SK-N-SH treated with all-trans-retinoic acid at 6 μM for 48 hours (cell line): ENCODE measurements around the gene ASCC1.

ENCODE experiments used
- ATAC-seq: fragments of 200-7000 bp; cut with Tn5 transposase; 3 replicates; pipeline ENCODE4 v1.9.1; 2020; ENCODE audit warnings: mild to moderate bottlenecking, moderate library complexity
- ARNTL ChIP-seq: fragments of 450-650 bp; formaldehyde crosslinking; IDR thresholded peaks from 2 replicates; pipeline ENCODE4 v1.5.0; 2020; ENCODE audit warnings: low read depth, mild to moderate bottlenecking, moderate library complexity, borderline replicate concordance
- BACH2 ChIP-seq: fragments of 250-450 bp; sonication (Bioruptor Pico); IDR thresholded peaks from 2 replicates; pipeline ENCODE4 v1.9.0; 2021; ENCODE audit warnings: mild to moderate bottlenecking, borderline replicate concordance
- CREB5 ChIP-seq: fragments of 250-450 bp; sonication (Bioruptor Pico); IDR thresholded peaks from 2 replicates; pipeline ENCODE4 v1.5.1; 2020; ENCODE audit warnings: low read depth, mild to moderate bottlenecking, moderate library complexity
- CSDC2 ChIP-seq: fragments of 250-450 bp; sonication (Bioruptor Pico); IDR thresholded peaks from 2 replicates; pipeline ENCODE4 v1.5.0; 2020; ENCODE audit warnings: mild to moderate bottlenecking, moderate library complexity
- CSRNP3 ChIP-seq: fragments of 250-450 bp; sonication (Bioruptor Pico); IDR thresholded peaks from 2 replicates; pipeline ENCODE4 v1.5.1; 2021; ENCODE audit warnings: mild to moderate bottlenecking, moderate library complexity
- ESRRG ChIP-seq: fragments of 250-450 bp; sonication (Bioruptor Pico); IDR thresholded peaks from 2 replicates; pipeline ENCODE4 v1.6.1; 2021; ENCODE audit warnings: mild to moderate bottlenecking
- GLIS3 ChIP-seq: fragments of 250-450 bp; sonication (Bioruptor Pico); IDR thresholded peaks from 2 replicates; pipeline ENCODE4 v1.5.0; 2020; ENCODE audit warnings: mild to moderate bottlenecking, moderate library complexity
- ISL1 ChIP-seq: fragments of 250-450 bp; sonication (Bioruptor Pico); IDR thresholded peaks from 2 replicates; pipeline ENCODE4 v2.1.2; 2022; ENCODE audit warnings: mild to moderate bottlenecking, moderate library complexity
- PATZ1 ChIP-seq: fragments of 250-450 bp; sonication (Bioruptor Pico); IDR thresholded peaks from 2 replicates; pipeline ENCODE4 v1.8.0; 2020; ENCODE audit warnings: mild to moderate bottlenecking, moderate library complexity, borderline replicate concordance
- POU6F1 ChIP-seq: fragments of 250-450 bp; sonication (Bioruptor Pico); IDR thresholded peaks from 2 replicates; pipeline ENCODE4 v1.8.0; 2021; ENCODE audit warnings: low read depth, mild to moderate bottlenecking, moderate library complexity, borderline replicate concordance
- PPARA ChIP-seq: fragments of 250-450 bp; sonication (Bioruptor Pico); IDR thresholded peaks from 2 replicates; pipeline ENCODE4 v1.5.0; 2020; ENCODE audit warnings: mild to moderate bottlenecking, borderline replicate concordance
- SNAI2 ChIP-seq: fragments of 250-450 bp; sonication (Bioruptor Pico); IDR thresholded peaks from 2 replicates; pipeline ENCODE4 v1.5.0; 2020; ENCODE audit warnings: mild to moderate bottlenecking, moderate library complexity
- TCF4 ChIP-seq: fragments of 250-450 bp; sonication (Bioruptor Pico); IDR thresholded peaks from 2 replicates; pipeline ENCODE4 v1.8.0; 2021; ENCODE audit warnings: mild to moderate bottlenecking, moderate library complexity, borderline replicate concordance
- TOX ChIP-seq: fragments of 250-450 bp; sonication (Bioruptor Pico); IDR thresholded peaks from 2 replicates; pipeline ENCODE4 v1.8.0; 2021; ENCODE audit warnings: mild to moderate bottlenecking, moderate library complexity, borderline replicate concordance
- ZC3H10 ChIP-seq: fragments of 250-450 bp; sonication (Bioruptor Pico); IDR thresholded peaks from 2 replicates; pipeline ENCODE4 v1.5.1; 2021; ENCODE audit warnings: mild to moderate bottlenecking, moderate library complexity
- ZFP3 ChIP-seq: fragments of 250-450 bp; sonication (Bioruptor Pico); IDR thresholded peaks from 2 replicates; pipeline ENCODE4 v1.5.0; 2020; ENCODE audit warnings: mild to moderate bottlenecking, moderate library complexity
- ZFP30 ChIP-seq: fragments of 450-650 bp; formaldehyde crosslinking; IDR thresholded peaks from 2 replicates; pipeline ENCODE4 v1.5.0; 2022; ENCODE audit warnings: mild to moderate bottlenecking, moderate library complexity
- ZNF565 ChIP-seq: fragments of 450-650 bp; formaldehyde crosslinking; conservative IDR thresholded peaks from 2 replicates; pipeline ENCODE4 v1.5.0; 2020; ENCODE audit warnings: low read depth, mild to moderate bottlenecking, moderate library complexity
- ZNF70 ChIP-seq: fragments of 450-650 bp; formaldehyde crosslinking; IDR thresholded peaks from 2 replicates; pipeline ENCODE4 v1.5.0; 2020; ENCODE audit warnings: mild to moderate bottlenecking, moderate library complexity
- ZNF8 ChIP-seq: fragments of 450-650 bp; formaldehyde crosslinking; IDR thresholded peaks from 2 replicates; pipeline ENCODE4 v1.5.0; 2020; ENCODE audit warnings: mild to moderate bottlenecking, moderate library complexity

The ASCC1 gene

DNA sequence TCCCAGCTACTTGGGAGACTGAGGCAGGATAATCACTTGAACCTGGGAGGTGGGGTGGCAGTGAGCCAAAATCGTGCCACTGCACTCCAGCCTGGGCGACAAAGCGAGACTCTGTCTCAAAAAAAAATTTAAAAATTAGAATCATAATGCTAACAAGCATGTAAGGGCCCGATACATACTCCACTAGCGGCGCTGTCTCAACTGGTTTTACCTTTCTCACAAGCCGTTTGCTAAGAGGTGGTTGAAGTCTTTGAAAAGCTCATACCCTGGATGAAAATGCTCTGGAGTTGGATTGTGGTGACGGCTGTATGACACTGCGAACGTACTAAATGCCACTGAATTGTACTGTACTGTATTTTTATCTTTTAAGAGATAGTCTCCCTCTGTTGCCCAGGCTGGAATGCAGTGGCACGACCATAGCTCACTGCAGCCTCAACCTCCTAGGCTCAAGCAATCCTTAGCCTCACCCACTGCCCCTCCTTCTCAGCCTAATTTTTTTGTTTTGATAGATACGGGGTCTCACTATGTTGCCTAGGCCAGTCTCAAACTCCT lies 157.7 kb downstream of the ASCC1 start:
- TF ChIP-seq BACH2 (CRISPR knock-in tag): no peak
- no peak for TF ChIP-seq ARNTL
- no peak for TF ChIP-seq ZFP3 (CRISPR knock-in tag)
- no peak for TF ChIP-seq ZNF70
- no peak for TF ChIP-seq CSDC2
- no peak for TF ChIP-seq GLIS3
- TF ChIP-seq PATZ1 (CRISPR knock-in tag): no peak
- TF ChIP-seq SNAI2 (CRISPR knock-in tag): no peak
- TF ChIP-seq ZNF565: no peak
- TF ChIP-seq ESRRG (CRISPR knock-in tag): no peak
- TF ChIP-seq POU6F1: no peak
- no peak for TF ChIP-seq TOX (CRISPR knock-in tag)
- TF ChIP-seq, all 23 proteins: peak for 0
- ATAC-seq: no peak

- TF ChIP-seq GLIS3 (no peak), ZNF8 (CRISPR knock-in tag) (no peak), ESRRG (CRISPR knock-in tag) (no peak), POU6F1 (no peak), ZFP30 (no peak), PPARA (CRISPR knock-in tag) (no peak), TCF4 (no peak), CREB5 (CRISPR knock-in tag) (no peak), CSDC2 (no peak)
- no peak for ATAC-seq
These were observed 158.9 kb downstream of the ASCC1 start for GRCh38 chr10:72056932-72057751.

GRCh38 chr10:72056113-72056512 lies 160.0 kb downstream of the ASCC1 start:
- no peak for TF ChIP-seq CREB5 (CRISPR knock-in tag)
- no peak for TF ChIP-seq CSRNP3 (CRISPR knock-in tag)
- TF ChIP-seq SNAI2 (CRISPR knock-in tag): no peak
- no peak for TF ChIP-seq ZC3H10 (CRISPR knock-in tag)
- TF ChIP-seq ZFP3 (CRISPR knock-in tag): no peak
- no peak for TF ChIP-seq ZNF8 (CRISPR knock-in tag)
- TF ChIP-seq ZNF70: no peak
- TF ChIP-seq TCF4: no peak
- no peak for TF ChIP-seq ESRRG (CRISPR knock-in tag)
- TF ChIP-seq ISL1 (CRISPR knock-in tag): no peak
- no peak for TF ChIP-seq PPARA (CRISPR knock-in tag)
- TF ChIP-seq ARNTL: no peak
- no peak for TF ChIP-seq BACH2 (CRISPR knock-in tag)
- TF ChIP-seq ZNF565: no peak
- no peak for TF ChIP-seq POU6F1
- TF ChIP-seq, all 23 proteins: peak for 0
- ATAC-seq: no peak
